HepG2 (cell line): ENCODE results near the gene POMGNT2. TPM values are rescaled to one million over a fixed set of nuclear protein-coding genes. Genes with fewer than 3 reads are reported as not detected.

Source experiments
- ARNT2 ChIP-seq: sonication (generic); formaldehyde crosslinking; IDR thresholded peaks from 2 replicates; pipeline ENCODE4 v1.8.0; 2022; ENCODE audit warnings: mild to moderate bottlenecking, low read depth, missing genetic modification reagents, moderate library complexity
- HNRNPLL ChIP-seq: fragments of 200-400 bp; formaldehyde crosslinking; IDR thresholded peaks from 2 replicates; pipeline ENCODE4 v1.6.1; 2017; ENCODE audit warnings: mild to moderate bottlenecking, low read depth, low read length; ENCODE audit not compliant: poor library complexity, severe bottlenecking
- HOXA3 ChIP-seq: sonication (generic); formaldehyde crosslinking; IDR thresholded peaks from 2 replicates; pipeline ENCODE4 v1.5.0; 2020; ENCODE audit warnings: missing genetic modification reagents
- MEIS2 ChIP-seq: sonication (generic); formaldehyde crosslinking; IDR thresholded peaks from 2 replicates; pipeline ENCODE4 v1.9.0; 2021; ENCODE audit warnings: mild to moderate bottlenecking, missing genetic modification reagents
- MXD4 ChIP-seq: IDR thresholded peaks from 2 replicates; pipeline ENCODE4 v1.6.1; 2016; ENCODE audit warnings: mild to moderate bottlenecking, missing biosample characterization, missing genetic modification reagents
- NR2C2 ChIP-seq: sonication (generic); formaldehyde crosslinking; IDR thresholded peaks from 2 replicates; pipeline ENCODE4 v1.4.0; 2020; ENCODE audit warnings: missing genetic modification reagents, mild to moderate bottlenecking, moderate library complexity, borderline replicate concordance
- RFX1 ChIP-seq: fragments of 450-650 bp; IDR thresholded peaks from 2 replicates; pipeline ENCODE4 v1.6.1; 2017
- ZMYM4 ChIP-seq: sonication (generic); formaldehyde crosslinking; IDR thresholded peaks from 2 replicates; pipeline ENCODE4 v1.8.1; 2023; ENCODE audit warnings: mild to moderate bottlenecking, missing genetic modification reagents
- ZNF335 ChIP-seq: sonication (generic); formaldehyde crosslinking; IDR thresholded peaks from 2 replicates; pipeline ENCODE4 v1.4.0; 2020; ENCODE audit warnings: missing genetic modification reagents
- ZNF788 ChIP-seq: sonication (generic); formaldehyde crosslinking; IDR thresholded peaks from 2 replicates; pipeline ENCODE4 v1.5.0; 2020; ENCODE audit warnings: mild to moderate bottlenecking, missing genetic modification reagents, borderline replicate concordance
- polyA plus RNA-seq, 8 experiments: library from polyadenylated mRNA; depleted of rRNA in 3 of 8; stranded (reverse) in 7 of 8; unstranded in 1 of 8; fragments of >200 nt; fragmentation: Illumina TruSeq in 4 of 8; extraction: Trizol in 4 of 8; gene quantifications; 2 replicates each; pipeline versions ENCODE4 v1.2.1 to v1.2.3, GENCODE V29; 2011 to 2016; ENCODE audit warnings: low read depth in 4 of 8, missing spikeins in 1 of 8, mixed read lengths in 1 of 8; ENCODE audit not compliant: insufficient read depth in 1 of 8
- total RNA-seq, 5 experiments: library from RNA; depleted of rRNA; stranded (reverse); fragments of >200 nt; fragmentation: Illumina TruSeq; extraction: Trizol; gene quantifications; 2 replicates each; pipeline ENCODE4 v1.2.3, GENCODE V29; 2016; ENCODE audit warnings: low read depth in 1 of 5
- TF ChIP-seq, protein P1 (sequence below): sonication (generic); formaldehyde crosslinking; conservative IDR thresholded peaks from 2 replicates; pipeline ENCODE4 v1.4.0; 2020; ENCODE audit warnings: missing genetic modification reagents
- TF ChIP-seq, protein P2 (sequence below): IDR thresholded peaks from 2 replicates; pipeline ENCODE4 v1.4.0; 2020; ENCODE audit warnings: mild to moderate bottlenecking, missing genetic modification reagents
- TF ChIP-seq, protein P3 (sequence below): IDR thresholded peaks from 2 replicates; pipeline ENCODE4 v1.6.1; 2016; ENCODE audit warnings: low read depth
- TF ChIP-seq, protein P4 (sequence below): sonication (generic); formaldehyde crosslinking; IDR thresholded peaks from 2 replicates; pipeline ENCODE4 v1.4.0; 2020; ENCODE audit warnings: missing genetic modification reagents, mild to moderate bottlenecking, borderline replicate concordance
- TF ChIP-seq, protein P5 (sequence below): sonication (generic); formaldehyde crosslinking; IDR thresholded peaks from 2 replicates; pipeline ENCODE4 v1.5.1; 2020; ENCODE audit warnings: missing genetic modification reagents, mild to moderate bottlenecking, borderline replicate concordance
- TF ChIP-seq, protein P6 (sequence below): sonication (generic); formaldehyde crosslinking; IDR thresholded peaks from 2 replicates; pipeline ENCODE4 v1.4.0; 2020; ENCODE audit warnings: mild to moderate bottlenecking, missing genetic modification reagents

Gene POMGNT2
- total and polyA plus RNA-seq, 2 of the 13 experiments (the other 11 are each of a cell fraction or from before 2014, with no cell fraction given), result 10.5 to 12.4 TPM

DNA sequence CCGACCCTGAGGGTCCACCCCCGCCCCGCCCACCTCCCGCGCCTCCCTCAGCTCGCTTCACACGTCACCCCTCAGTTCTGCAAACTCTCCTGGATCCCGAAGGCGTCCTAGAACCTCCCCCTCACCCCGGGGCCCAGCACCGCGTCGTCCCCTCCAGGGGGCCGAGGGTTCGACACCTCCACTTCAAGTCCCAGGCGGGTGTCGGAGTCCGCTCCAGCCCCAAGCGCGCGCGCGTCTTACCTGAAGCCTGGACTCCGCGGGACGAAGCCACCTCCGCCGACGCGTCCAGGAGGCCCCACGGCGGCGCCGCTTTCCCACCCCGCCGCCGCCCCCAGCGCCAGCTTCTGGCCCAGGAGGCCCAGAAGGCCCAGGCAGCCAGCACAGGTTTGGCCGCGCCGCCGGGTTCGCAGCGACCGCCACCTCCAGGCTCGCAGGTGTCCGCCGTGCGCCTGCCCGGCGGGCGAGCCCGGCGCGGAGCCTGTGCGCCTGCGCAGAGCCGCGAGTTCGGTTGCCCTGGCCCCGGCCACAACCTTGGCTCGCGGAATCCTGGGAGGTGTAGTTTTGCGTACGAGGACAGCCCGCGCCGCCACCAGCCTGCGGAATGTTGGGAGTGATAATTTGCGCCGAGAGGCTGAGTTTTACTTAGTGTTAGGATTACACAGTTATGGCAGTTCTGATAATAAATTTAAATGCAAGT, at the start of gene POMGNT2 (continued):
- TF ChIP-seq, protein P1, sequence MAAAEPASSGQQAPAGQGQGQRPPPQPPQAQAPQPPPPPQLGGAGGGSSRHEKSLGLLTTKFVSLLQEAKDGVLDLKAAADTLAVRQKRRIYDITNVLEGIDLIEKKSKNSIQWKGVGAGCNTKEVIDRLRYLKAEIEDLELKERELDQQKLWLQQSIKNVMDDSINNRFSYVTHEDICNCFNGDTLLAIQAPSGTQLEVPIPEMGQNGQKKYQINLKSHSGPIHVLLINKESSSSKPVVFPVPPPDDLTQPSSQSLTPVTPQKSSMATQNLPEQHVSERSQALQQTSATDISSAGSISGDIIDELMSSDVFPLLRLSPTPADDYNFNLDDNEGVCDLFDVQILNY (CRISPR knock-in tag), result no peak
- TF ChIP-seq, protein P2, sequence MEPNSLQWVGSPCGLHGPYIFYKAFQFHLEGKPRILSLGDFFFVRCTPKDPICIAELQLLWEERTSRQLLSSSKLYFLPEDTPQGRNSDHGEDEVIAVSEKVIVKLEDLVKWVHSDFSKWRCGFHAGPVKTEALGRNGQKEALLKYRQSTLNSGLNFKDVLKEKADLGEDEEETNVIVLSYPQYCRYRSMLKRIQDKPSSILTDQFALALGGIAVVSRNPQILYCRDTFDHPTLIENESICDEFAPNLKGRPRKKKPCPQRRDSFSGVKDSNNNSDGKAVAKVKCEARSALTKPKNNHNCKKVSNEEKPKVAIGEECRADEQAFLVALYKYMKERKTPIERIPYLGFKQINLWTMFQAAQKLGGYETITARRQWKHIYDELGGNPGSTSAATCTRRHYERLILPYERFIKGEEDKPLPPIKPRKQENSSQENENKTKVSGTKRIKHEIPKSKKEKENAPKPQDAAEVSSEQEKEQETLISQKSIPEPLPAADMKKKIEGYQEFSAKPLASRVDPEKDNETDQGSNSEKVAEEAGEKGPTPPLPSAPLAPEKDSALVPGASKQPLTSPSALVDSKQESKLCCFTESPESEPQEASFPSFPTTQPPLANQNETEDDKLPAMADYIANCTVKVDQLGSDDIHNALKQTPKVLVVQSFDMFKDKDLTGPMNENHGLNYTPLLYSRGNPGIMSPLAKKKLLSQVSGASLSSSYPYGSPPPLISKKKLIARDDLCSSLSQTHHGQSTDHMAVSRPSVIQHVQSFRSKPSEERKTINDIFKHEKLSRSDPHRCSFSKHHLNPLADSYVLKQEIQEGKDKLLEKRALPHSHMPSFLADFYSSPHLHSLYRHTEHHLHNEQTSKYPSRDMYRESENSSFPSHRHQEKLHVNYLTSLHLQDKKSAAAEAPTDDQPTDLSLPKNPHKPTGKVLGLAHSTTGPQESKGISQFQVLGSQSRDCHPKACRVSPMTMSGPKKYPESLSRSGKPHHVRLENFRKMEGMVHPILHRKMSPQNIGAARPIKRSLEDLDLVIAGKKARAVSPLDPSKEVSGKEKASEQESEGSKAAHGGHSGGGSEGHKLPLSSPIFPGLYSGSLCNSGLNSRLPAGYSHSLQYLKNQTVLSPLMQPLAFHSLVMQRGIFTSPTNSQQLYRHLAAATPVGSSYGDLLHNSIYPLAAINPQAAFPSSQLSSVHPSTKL (CRISPR knock-in tag), result 0 out of 2 replicates have a peak, but pooled peaks have one; percentile 23
- peak; percentile 59; the same call in 1 of the 2 replicates for TF ChIP-seq MEIS2 (CRISPR knock-in tag)
- TF ChIP-seq ZNF788 (CRISPR knock-in tag), result 0 out of 2 replicates have a peak, but pooled peaks have one; percentile 7
- TF ChIP-seq, protein P3, sequence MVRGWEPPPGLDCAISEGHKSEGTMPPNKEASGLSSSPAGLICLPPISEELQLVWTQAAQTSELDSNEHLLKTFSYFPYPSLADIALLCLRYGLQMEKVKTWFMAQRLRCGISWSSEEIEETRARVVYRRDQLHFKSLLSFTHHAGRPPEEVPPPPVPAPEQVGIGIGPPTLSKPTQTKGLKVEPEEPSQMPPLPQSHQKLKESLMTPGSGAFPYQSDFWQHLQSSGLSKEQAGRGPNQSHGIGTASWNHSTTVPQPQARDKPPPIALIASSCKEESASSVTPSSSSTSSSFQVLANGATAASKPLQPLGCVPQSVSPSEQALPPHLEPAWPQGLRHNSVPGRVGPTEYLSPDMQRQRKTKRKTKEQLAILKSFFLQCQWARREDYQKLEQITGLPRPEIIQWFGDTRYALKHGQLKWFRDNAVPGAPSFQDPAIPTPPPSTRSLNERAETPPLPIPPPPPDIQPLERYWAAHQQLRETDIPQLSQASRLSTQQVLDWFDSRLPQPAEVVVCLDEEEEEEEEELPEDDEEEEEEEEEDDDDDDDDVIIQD, result no peak
- TF ChIP-seq MXD4 (CRISPR knock-in tag), result peak; percentile 19; the same call in 1 of the 2 replicates
- 0 out of 2 replicates have a peak, but pooled peaks have one; percentile 40 for TF ChIP-seq ARNT2 (CRISPR knock-in tag)
- TF ChIP-seq HNRNPLL, result peak; percentile 27
- peak; percentile 18; the same call in 1 of the 2 replicates for TF ChIP-seq HOXA3
- TF ChIP-seq RFX1, result peak; percentile 32; the same call in 1 of the 2 replicates
- TF ChIP-seq, protein P4, sequence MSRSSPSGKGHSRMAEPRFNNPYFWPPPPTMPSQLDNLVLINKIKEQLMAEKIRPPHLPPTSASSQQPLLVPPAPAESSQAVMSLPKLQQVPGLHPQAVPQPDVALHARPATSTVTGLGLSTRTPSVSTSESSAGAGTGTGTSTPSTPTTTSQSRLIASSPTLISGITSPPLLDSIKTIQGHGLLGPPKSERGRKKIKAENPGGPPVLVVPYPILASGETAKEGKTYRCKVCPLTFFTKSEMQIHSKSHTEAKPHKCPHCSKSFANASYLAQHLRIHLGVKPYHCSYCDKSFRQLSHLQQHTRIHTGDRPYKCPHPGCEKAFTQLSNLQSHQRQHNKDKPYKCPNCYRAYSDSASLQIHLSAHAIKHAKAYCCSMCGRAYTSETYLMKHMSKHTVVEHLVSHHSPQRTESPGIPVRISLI (CRISPR knock-in tag), result 0 out of 2 replicates have a peak, but pooled peaks have one; percentile 22
- TF ChIP-seq ZNF335 (CRISPR knock-in tag), result 0 out of 2 replicates have a peak, but pooled peaks have one; percentile 73
- TF ChIP-seq, protein P5, sequence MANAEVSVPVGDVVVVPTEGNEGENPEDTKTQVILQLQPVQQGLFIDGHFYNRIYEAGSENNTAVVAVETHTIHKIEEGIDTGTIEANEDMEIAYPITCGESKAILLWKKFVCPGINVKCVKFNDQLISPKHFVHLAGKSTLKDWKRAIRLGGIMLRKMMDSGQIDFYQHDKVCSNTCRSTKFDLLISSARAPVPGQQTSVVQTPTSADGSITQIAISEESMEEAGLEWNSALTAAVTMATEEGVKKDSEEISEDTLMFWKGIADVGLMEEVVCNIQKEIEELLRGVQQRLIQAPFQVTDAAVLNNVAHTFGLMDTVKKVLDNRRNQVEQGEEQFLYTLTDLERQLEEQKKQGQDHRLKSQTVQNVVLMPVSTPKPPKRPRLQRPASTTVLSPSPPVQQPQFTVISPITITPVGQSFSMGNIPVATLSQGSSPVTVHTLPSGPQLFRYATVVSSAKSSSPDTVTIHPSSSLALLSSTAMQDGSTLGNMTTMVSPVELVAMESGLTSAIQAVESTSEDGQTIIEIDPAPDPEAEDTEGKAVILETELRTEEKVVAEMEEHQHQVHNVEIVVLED (CRISPR knock-in tag), result peak; percentile 40; the same call in 1 of the 2 replicates
- TF ChIP-seq, protein P6, sequence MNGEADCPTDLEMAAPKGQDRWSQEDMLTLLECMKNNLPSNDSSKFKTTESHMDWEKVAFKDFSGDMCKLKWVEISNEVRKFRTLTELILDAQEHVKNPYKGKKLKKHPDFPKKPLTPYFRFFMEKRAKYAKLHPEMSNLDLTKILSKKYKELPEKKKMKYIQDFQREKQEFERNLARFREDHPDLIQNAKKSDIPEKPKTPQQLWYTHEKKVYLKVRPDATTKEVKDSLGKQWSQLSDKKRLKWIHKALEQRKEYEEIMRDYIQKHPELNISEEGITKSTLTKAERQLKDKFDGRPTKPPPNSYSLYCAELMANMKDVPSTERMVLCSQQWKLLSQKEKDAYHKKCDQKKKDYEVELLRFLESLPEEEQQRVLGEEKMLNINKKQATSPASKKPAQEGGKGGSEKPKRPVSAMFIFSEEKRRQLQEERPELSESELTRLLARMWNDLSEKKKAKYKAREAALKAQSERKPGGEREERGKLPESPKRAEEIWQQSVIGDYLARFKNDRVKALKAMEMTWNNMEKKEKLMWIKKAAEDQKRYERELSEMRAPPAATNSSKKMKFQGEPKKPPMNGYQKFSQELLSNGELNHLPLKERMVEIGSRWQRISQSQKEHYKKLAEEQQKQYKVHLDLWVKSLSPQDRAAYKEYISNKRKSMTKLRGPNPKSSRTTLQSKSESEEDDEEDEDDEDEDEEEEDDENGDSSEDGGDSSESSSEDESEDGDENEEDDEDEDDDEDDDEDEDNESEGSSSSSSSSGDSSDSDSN, result peak; percentile 75
- peak; percentile 90 for TF ChIP-seq NR2C2
- TF ChIP-seq ZMYM4 (CRISPR knock-in tag), result peak; percentile 59; the same call in 1 of the 2 replicates
